B cell (primary cell): Measurements from ENCODE around the gene ARL3. TPM values are rescaled to one million over a fixed set of nuclear protein-coding genes. Genes with fewer than 3 reads are reported as not detected.
A peak's percentile ranks its signal among the peaks of the same experiment; 100 is the strongest.

Experiments
- ATAC-seq: fragments of 200-7000 bp; cut with Tn5 transposase; one replicate; pipeline ENCODE4 v1.10.0; 2021; ENCODE audit warnings: low read depth, mild to moderate bottlenecking, moderate number of reproducible peaks, moderate library complexity
- CTCF ChIA-PET: fragments of 350-600 bp; sonication (Branson Sonifier 250); formaldehyde crosslinking; loops from one replicate; lab custom pipeline; 2021; ENCODE audit warnings: antibody characterized with exemption, inconsistent platforms; lab: Charles Lee
- POLR2A ChIA-PET: fragments of 350-600 bp; sonication (Branson Sonifier 250); formaldehyde crosslinking; loops from one replicate; lab custom pipeline; 2021; ENCODE audit warnings: antibody characterized with exemption; lab: Charles Lee
- DNase-seq: peaks from one replicate; pipeline ENCODE4 v3.0.0; 2013
- H2AFZ ChIP-seq: 2 replicates; pipeline ENCODE4 v1.6.1; 2012; ENCODE audit warnings: mild to moderate bottlenecking, low read depth, low read length; ENCODE audit not compliant: insufficient read depth, poor library complexity, severe bottlenecking
- H3K27ac ChIP-seq, 2 donors: 1 replicate in 1 of 2; 2 replicates in 1 of 2; pipeline ENCODE4 v1.5.1; 2012 to 2013; ENCODE audit warnings: low read length in 2 of 2, mild to moderate bottlenecking in 2 of 2, moderate library complexity in 1 of 2
- H3K27me3 ChIP-seq, 4 experiments: fragments of 200-600 bp in 1 of 4; sonication (generic) in 1 of 4; replicated peaks in 1 of 4; 1 replicate in 2 of 4; 2 replicates in 2 of 4; pipeline versions ENCODE4 v1.6.1 to v1.7.0; 2013 to 2016; ENCODE audit warnings: low read length in 3 of 4, mild to moderate bottlenecking in 2 of 4, mixed read lengths in 1 of 4, moderate library complexity in 1 of 4; ENCODE audit not compliant: insufficient read depth in 4 of 4, control insufficient read depth in 3 of 4; ENCODE audit errors: control extremely low read depth in 1 of 4
- H3K36me3 ChIP-seq, 2 experiments: replicated peaks in 1 of 2; 1 replicate in 1 of 2; 2 replicates in 1 of 2; pipeline versions ENCODE4 v1.6.1 to v1.7.1; 2013; ENCODE audit warnings: low read length in 1 of 2; ENCODE audit not compliant: insufficient read depth in 2 of 2, control insufficient read depth in 1 of 2; ENCODE audit errors: control extremely low read depth in 1 of 2, extremely low read depth in 1 of 2
- H3K4me1 ChIP-seq, 2 donors: fragments of 200-600 bp in 1 of 2; sonication (generic) in 1 of 2; 1 replicate in 1 of 2; 2 replicates in 1 of 2; pipeline versions ENCODE4 v1.5.1 to v1.6.1; 2013 to 2017; ENCODE audit warnings: low read length in 2 of 2; ENCODE audit not compliant: control insufficient read depth in 2 of 2, insufficient read depth in 2 of 2
- H3K4me2 ChIP-seq: replicated peaks from 2 replicates; pipeline ENCODE3; 2012; ENCODE audit warnings: mild to moderate bottlenecking, low read depth, low read length; ENCODE audit not compliant: poor library complexity, severe bottlenecking
- H3K4me3 ChIP-seq, 5 experiments: fragments of 200-600 bp in 1 of 5; sonication (generic) in 1 of 5; 1 replicate in 3 of 5; 2 replicates in 2 of 5; pipeline versions ENCODE4 v1.5.1 to v1.7.0; 2011 to 2016; ENCODE audit warnings: low read length in 4 of 5, mild to moderate bottlenecking in 4 of 5, low read depth in 2 of 5, control low read depth in 1 of 5, moderate library complexity in 1 of 5; ENCODE audit not compliant: insufficient read depth in 1 of 5; ENCODE audit errors: control extremely low read depth in 1 of 5, extremely low read depth in 1 of 5
- H3K79me2 ChIP-seq: fragments of 200-600 bp; sonication (generic); one replicate; pipeline ENCODE4 v1.6.0; 2016; ENCODE audit warnings: low read length; ENCODE audit not compliant: control insufficient read depth, insufficient read depth
- H3K9ac ChIP-seq: fragments of 200-600 bp; sonication (generic); 2 replicates; pipeline ENCODE4 v1.6.1; 2017; ENCODE audit warnings: mild to moderate bottlenecking, low read length, moderate library complexity
- H3K9me3 ChIP-seq, 3 donors: one replicate each; pipeline versions ENCODE4 v1.6.1 to v1.7.1; 2013; ENCODE audit warnings: low read length in 2 of 3; ENCODE audit not compliant: control insufficient read depth in 2 of 3, insufficient read depth in 1 of 3; ENCODE audit errors: control extremely low read depth in 1 of 3
- H4K20me1 ChIP-seq: 2 replicates; pipeline ENCODE4 v1.6.0; 2012; ENCODE audit warnings: mild to moderate bottlenecking, low read length; ENCODE audit not compliant: insufficient read depth, control insufficient read depth, poor library complexity, severe bottlenecking
- H3K27ac Mint-ChIP-seq: one replicate; pipeline ENCODE4 v1.8.0; 2021; ENCODE audit warnings: mixed read lengths
- H3K27me3 Mint-ChIP-seq: one replicate; pipeline ENCODE4 v1.8.0; 2021; ENCODE audit warnings: mixed read lengths
- H3K4me1 Mint-ChIP-seq: one replicate; pipeline ENCODE4 v1.8.0; 2021; ENCODE audit warnings: mixed read lengths
- H3K4me3 Mint-ChIP-seq: one replicate; pipeline ENCODE4 v1.8.0; 2021; ENCODE audit warnings: mixed read lengths
- H3K9me3 Mint-ChIP-seq: one replicate; pipeline ENCODE4 v1.8.0; 2022; ENCODE audit warnings: mixed read lengths; ENCODE audit not compliant: insufficient read depth
- CTCF ChIP-seq: fragments of 200-600 bp; IDR thresholded peaks from one replicate; pipeline ENCODE4 v1.8.0; 2022; ENCODE audit warnings: antibody characterized with exemption, mild to moderate bottlenecking
- EZH2 ChIP-seq: IDR thresholded peaks from 2 replicates; pipeline ENCODE4 v1.6.1; 2012; ENCODE audit warnings: borderline replicate concordance, low read depth, mild to moderate bottlenecking, moderate library complexity, low read length; ENCODE audit not compliant: insufficient read depth, poor library complexity, severe bottlenecking
- WGBS: methylation state at CpG from one replicate; pipeline ENCODE4 v1.1.5; 2013; ENCODE audit warnings: missing lambda C conversion rate; ENCODE audit not compliant: insufficient coverage; 5-methylcytosine and 5-hydroxymethylcytosine counted together
- intact Hi-C: fragments of 100-400 bp; cut with micrococcal nuclease; formaldehyde crosslinking; loops from one replicate; pipeline ENCODE4 v1.10.0; 2022
- polyA plus RNA-seq: library from polyadenylated mRNA; depleted of rRNA; stranded (reverse); fragments of >200 nt; gene quantifications from 2 replicates; pipeline ENCODE4 v1.2.3, GENCODE V29; 2012
- total RNA-seq, 2 donors: library from RNA; stranded (reverse); fragments of 120-200 nt in 1 of 2; gene quantifications; 1 replicate in 1 of 2; 2 replicates in 1 of 2; pipeline versions ENCODE4 v1.2.3 to v1.2.4, GENCODE V29; 2013 to 2022

Gene ARL3
- total and polyA plus RNA-seq, 2 donors (not counting 1 experiment from before 2014, with no cell fraction given): 0.91 to 5.5 TPM

GRCh38 chr10:102753718-102754117, 39.5 kb upstream of the ARL3 start:
- WGBS: no CpG with 5 or more reads among the region's 1 CpG
- Mint-ChIP-seq H3K4me1 (peaks cover 45% of the 10 kb centered on the region), H3K4me3 (no peak overlapping the region), H3K27ac (no peak overlapping the region), H3K9me3 (no peaks in the 10 kb centered on the region), H3K27me3 (no peaks in the 10 kb centered on the region)
- H3K79me2 ChIP-seq: peaks cover 97% of the 10 kb centered on the region
- intact Hi-C loops: no loop called here
- no peaks in the 10 kb centered on the region for H3K9me3 ChIP-seq
- H4K20me1 ChIP-seq: peaks cover 70% of the 10 kb centered on the region
- POLR2A ChIA-PET: no interaction called here
- no peak overlapping the region for H3K4me3 ChIP-seq
- DNase-seq: no peak
- CTCF ChIA-PET: interaction anchor here (0.6 to 1.6 kb wide), 5 partner anchors 11 to 148 kb away, joined by 3 to 9 read pairs (median 3); no protein-coding TSS in a partner anchor
- ATAC-seq: no peak
- no peak overlapping the region for H3K4me2 ChIP-seq
- no peak overlapping the region for H2AFZ ChIP-seq
- H3K4me1 ChIP-seq: peaks cover 0 to 8% of the 10 kb centered on the region in 2 donors
- H3K27ac ChIP-seq: no peak overlapping the region
- TF ChIP-seq EZH2: no peak
- no peak for TF ChIP-seq CTCF
- peaks cover 4 to 8% of the 10 kb centered on the region in 2 experiments for H3K36me3 ChIP-seq
- H3K9ac ChIP-seq: no peak overlapping the region
- H3K27me3 ChIP-seq: no peaks in the 10 kb centered on the region

- Histone ChIP-seq H4K20me1 (peaks cover 65% of the 10 kb centered on the region), H3K79me2 (peaks cover 97% of the 10 kb centered on the region), H3K27ac (no peak overlapping the region), H3K9ac (no peak overlapping the region), H3K4me2 (no peak overlapping the region), H3K9me3 (no peaks in the 10 kb centered on the region), H2AFZ (no peak overlapping the region), H3K4me3 (no peak overlapping the region), H3K27me3 (no peaks in the 10 kb centered on the region), H3K4me1 (peaks cover 0 to 8% of the 10 kb centered on the region in 2 donors), H3K36me3 (peaks cover 4 to 10% of the 10 kb centered on the region in 2 experiments)
- ATAC-seq (no peak), DNase-seq (peak; percentile 26)
- intact Hi-C loops: no loop called here
- Mint-ChIP-seq H3K4me1 (peaks cover 45% of the 10 kb centered on the region), H3K27ac (no peak overlapping the region), H3K9me3 (no peaks in the 10 kb centered on the region), H3K27me3 (no peaks in the 10 kb centered on the region), H3K4me3 (no peak overlapping the region)
- ChIA-PET CTCF (interaction anchor here (0.6 to 1.4 kb wide), 4 partner anchors 10 to 148 kb away, joined by 3 to 9 read pairs (median 4); no protein-coding TSS in a partner anchor), POLR2A (no interaction called here)
- WGBS: 96% methylated on average over 3 of the region's 4 CpGs
- TF ChIP-seq CTCF: peak; percentile 36
- TF ChIP-seq EZH2: no peak
Measured at GRCh38 chr10:102752934-102753664, 38.9 kb upstream of the ARL3 start.
